SH-SY5Y (cell line): ENCODE data around the gene TSPAN4.

Experiments used
- GATA2 ChIP-seq: IDR thresholded peaks from 2 replicates; pipeline ENCODE4 v1.6.1; 2011; ENCODE audit warnings: mild to moderate bottlenecking, low read depth, low read length
- GATA3 ChIP-seq: IDR thresholded peaks from 2 replicates; pipeline ENCODE4 v1.6.1; 2011; ENCODE audit warnings: low read depth, mild to moderate bottlenecking, low read length, moderate library complexity

DNA sequence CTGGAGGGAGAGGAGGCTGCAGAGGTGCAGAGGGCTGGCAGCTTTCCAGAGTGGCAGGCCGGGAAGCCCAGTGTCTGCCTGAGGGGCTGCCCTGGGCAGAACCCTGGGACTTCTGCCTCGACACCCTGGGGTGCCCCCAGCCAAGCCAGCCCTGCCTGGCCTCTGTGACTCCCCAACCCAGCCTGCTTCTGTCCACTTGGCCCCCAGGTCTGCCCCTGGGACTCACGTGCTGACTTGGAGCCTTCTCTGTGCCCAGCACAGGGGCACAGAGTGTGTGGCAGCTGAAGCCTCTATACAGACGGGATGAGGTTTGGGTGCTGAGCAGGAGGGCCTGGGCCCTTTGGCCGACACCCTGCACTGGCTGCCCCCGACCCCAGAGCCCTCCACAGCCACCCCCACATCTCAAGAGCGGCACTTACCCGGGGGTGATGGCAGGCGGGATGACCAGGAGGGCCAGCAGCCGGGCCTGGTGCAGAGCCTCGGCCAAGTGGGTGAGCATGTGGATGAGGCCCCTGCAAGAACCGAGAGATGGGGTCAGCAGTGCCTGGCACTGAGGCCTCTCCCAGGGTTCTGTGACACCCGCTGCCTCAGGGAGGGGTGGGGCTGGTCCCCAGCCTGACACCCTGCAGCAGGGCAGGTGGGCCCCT lies 50.5 kb downstream of the TSPAN4 start:
- no peak for TF ChIP-seq GATA2
- no peak for TF ChIP-seq GATA3
